ENCODE data around the gene IL32. TPM values are rescaled to one million over a fixed set of nuclear protein-coding genes. Genes with fewer than 3 reads are reported as not detected.
A peak's percentile ranks its signal among the peaks of the same experiment; 100 is the strongest.

The IL32 gene
- total RNA-seq, 1 donor from 2014 or later, result 1.4 TPM

DNA sequence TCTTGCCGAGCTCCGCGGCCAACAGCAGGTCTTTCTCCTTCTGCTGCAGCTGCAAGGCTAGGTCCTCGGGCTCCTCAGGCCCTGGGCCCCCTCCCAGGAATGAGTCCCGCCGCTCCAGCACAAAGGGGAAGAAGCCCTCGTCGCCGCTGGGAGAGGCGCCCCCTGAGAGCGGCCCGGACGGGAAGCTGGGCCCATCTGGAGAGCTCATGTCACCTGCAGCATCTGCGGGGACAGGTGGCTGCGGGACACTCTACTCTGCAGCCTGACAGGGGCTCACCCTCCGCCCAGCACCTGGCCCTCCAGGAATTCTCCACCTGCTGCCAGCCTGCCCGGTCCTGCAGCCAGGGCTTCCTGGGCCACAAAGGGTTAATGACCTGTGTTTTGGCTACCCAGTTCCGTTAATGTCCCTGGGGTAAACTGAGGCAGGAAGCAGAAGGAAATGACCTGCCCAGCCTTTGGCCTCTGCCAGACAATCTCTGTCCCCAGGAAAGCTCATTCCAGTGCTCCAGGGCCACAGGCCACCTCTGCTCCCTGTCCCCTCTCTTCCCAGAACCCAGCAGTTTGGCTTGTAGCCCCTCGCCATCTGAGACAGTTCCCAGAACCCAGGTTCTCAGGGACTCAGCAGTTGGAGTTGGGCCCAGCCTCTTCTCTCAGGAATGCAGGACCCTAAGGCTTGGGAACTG is 30.0 kb upstream of the IL32 start:
- Mint-ChIP-seq H3K4me1 (peaks cover 14% of the 10 kb centered on the region), H3K27me3 (ENCODE audit: insufficient read depth, low read depth) (peaks cover 66% of the 10 kb centered on the region), H3K9me3 (no peaks in the 10 kb centered on the region), H3K4me3 (peak overlapping the region; percentile 52), H3K36me3 (peaks cover 1% of the 10 kb centered on the region), H3K27ac (no peak overlapping the region)
- Histone ChIP-seq H3F3A (ENCODE audit: low read depth) (peaks cover 4% of the 10 kb centered on the region), H3K9ac (no peak overlapping the region), H3K27ac (no peak overlapping the region), H2AFZ (replicated peaks) (no peak overlapping the region), H3K79me2 (ENCODE audit: low read depth) (no peaks in the 10 kb centered on the region), H3K4me2 (no peak overlapping the region), H3K36me3 (no peaks in the 10 kb centered on the region), H3K4me1 (peaks cover 5% of the 10 kb centered on the region), H4K20me1 (ENCODE audit: low read depth) (peaks cover 6% of the 10 kb centered on the region), H3K4me3 (no peak overlapping the region), H3K9me3 (ENCODE audit: low read depth) (no peaks in the 10 kb centered on the region), H3K27me3 (peaks cover 84% of the 10 kb centered on the region)
- TF ChIP-seq EZH2 (IDR thresholded peaks at IDR 0.05) (no peak), EZH2phosphoT487 (IDR thresholded peaks at IDR 0.05) (no peak)
- TF ChIP-seq, protein P1, sequence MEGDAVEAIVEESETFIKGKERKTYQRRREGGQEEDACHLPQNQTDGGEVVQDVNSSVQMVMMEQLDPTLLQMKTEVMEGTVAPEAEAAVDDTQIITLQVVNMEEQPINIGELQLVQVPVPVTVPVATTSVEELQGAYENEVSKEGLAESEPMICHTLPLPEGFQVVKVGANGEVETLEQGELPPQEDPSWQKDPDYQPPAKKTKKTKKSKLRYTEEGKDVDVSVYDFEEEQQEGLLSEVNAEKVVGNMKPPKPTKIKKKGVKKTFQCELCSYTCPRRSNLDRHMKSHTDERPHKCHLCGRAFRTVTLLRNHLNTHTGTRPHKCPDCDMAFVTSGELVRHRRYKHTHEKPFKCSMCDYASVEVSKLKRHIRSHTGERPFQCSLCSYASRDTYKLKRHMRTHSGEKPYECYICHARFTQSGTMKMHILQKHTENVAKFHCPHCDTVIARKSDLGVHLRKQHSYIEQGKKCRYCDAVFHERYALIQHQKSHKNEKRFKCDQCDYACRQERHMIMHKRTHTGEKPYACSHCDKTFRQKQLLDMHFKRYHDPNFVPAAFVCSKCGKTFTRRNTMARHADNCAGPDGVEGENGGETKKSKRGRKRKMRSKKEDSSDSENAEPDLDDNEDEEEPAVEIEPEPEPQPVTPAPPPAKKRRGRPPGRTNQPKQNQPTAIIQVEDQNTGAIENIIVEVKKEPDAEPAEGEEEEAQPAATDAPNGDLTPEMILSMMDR (IDR thresholded peaks at IDR 0.05), result no peak
- no peak for DNase-seq (ENCODE audit: low spot score)

DNA sequence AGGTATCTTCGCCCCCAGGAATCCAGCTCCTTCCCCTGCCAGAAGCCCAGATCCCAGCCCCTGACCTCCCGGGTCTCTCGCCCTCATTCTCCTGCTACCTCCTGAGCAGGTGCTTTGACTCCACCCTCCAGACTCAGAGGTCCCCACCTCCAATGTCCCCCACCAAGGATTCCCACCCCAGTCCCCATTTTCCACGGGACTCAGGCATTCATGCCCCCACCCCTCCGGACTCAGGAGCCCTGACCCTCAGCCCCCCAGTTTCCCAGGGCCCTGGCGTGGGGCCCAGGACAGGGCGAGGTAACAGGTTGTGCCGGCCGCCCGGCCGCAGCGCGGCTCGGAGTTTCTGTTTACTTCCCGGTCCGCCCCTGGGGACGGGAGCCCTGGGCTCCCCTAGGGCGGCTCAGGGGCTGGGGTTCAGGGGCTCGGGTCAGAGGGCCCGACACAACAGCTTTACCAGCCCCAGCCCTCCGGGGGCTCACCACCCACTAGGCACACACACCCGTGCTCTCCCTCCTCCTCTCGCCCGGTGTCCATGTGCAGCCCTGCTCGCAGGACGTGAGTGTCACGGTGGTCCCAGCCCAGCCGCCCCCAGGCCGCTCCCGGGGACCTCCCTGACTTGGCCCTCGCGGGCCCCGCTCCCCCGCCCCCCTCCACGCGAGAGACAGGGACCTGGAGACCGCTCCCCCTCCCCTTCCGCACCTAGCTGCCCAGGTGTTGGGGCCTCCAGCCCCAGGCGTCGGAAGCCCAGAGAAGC is 29.3 kb upstream of the IL32 start:
- Histone ChIP-seq H3K9me3 (ENCODE audit: low read depth) (no peaks in the 10 kb centered on the region), H3K36me3 (no peaks in the 10 kb centered on the region), H3K27ac (no peak overlapping the region), H3K27me3 (peaks cover 90% of the 10 kb centered on the region), H3K4me1 (peaks cover 4% of the 10 kb centered on the region), H4K20me1 (ENCODE audit: low read depth) (peaks cover 3% of the 10 kb centered on the region), H3F3A (ENCODE audit: low read depth) (peaks cover 4% of the 10 kb centered on the region), H2AFZ (replicated peaks) (no peak overlapping the region), H3K79me2 (ENCODE audit: low read depth) (no peaks in the 10 kb centered on the region), H3K4me2 (peak overlapping the region; percentile 4), H3K4me3 (no peak overlapping the region), H3K9ac (no peak overlapping the region)
- peaks cover 66% of the 10 kb centered on the region for H3K27me3 Mint-ChIP-seq (ENCODE audit: insufficient read depth, low read depth)
- DNase-seq (ENCODE audit: low spot score), result no peak
- TF ChIP-seq, protein P1 (IDR thresholded peaks at IDR 0.05), result no peak
- TF ChIP-seq EZH2phosphoT487 (IDR thresholded peaks at IDR 0.05), result no peak
- no peak for TF ChIP-seq EZH2 (IDR thresholded peaks at IDR 0.05)
- no peaks in the 10 kb centered on the region for H3K9me3 Mint-ChIP-seq
- peak overlapping the region; percentile 52 for H3K4me3 Mint-ChIP-seq
- H3K4me1 Mint-ChIP-seq, result peaks cover 12% of the 10 kb centered on the region
- peaks cover 1% of the 10 kb centered on the region for H3K36me3 Mint-ChIP-seq
- no peak overlapping the region for H3K27ac Mint-ChIP-seq

DNA sequence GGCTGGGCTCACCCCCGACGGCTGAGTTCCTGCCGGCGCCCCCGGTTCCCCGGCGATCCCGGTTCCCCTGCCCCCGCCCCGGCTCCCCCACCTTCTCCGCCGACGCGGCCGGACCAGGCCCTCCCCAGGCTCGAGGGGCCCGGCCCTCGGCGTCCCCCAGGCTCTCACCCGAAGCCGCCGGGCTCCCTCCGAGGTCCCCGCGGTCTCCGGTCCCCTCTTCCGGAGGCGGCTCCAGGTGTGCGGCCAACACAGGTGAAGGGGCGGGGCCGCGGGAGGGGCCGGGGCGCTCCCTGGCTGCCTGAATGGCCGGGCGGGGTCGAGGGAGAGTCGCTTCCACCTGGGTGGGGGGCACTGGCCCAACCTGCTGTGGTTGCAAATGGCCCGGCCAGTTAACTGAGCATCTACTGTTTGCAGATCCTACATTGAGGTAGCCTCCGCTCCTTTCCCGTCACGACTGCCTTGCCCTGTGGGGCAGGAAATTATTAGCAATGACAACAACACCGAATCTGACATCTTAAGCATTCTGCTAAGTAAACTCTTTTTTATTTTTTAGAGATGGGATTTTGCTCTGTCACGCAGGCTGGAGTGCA is 28.6 kb upstream of the IL32 start, which contains the start of gene BICDL2:
Gene BICDL2 (minus strand): TSS at position 219 of the 590 bp plus-strand sequence. CDS start 1,448 bp downstream, outside the sequence.
- Mint-ChIP-seq H3K27ac (no peak within 1 kb of the TSS), H3K9me3 (no peaks in the 10 kb centered on the region), H3K36me3 (peaks cover 1% of the 10 kb centered on the region), H3K4me3 (peak within 1 kb of the TSS; percentile 63), H3K27me3 (ENCODE audit: insufficient read depth, low read depth) (peaks cover 66% of the 10 kb centered on the region), H3K4me1 (peaks cover 12% of the 10 kb centered on the region)
- Histone ChIP-seq H3K27me3 (peaks cover 96% of the 10 kb centered on the region), H3K79me2 (ENCODE audit: low read depth) (no peaks in the 10 kb centered on the region), H3K36me3 (no peaks in the 10 kb centered on the region), H3K4me3 (no peak within 1 kb of the TSS), H3K27ac (no peak within 1 kb of the TSS), H3F3A (ENCODE audit: low read depth) (no peaks in the 10 kb centered on the region), H3K9me3 (ENCODE audit: low read depth) (no peaks in the 10 kb centered on the region), H3K4me1 (no peaks in the 10 kb centered on the region), H3K4me2 (peak within 1 kb of the TSS; percentile 4), H2AFZ (replicated peaks) (no peak within 1 kb of the TSS), H3K9ac (no peak within 1 kb of the TSS), H4K20me1 (ENCODE audit: low read depth) (no peaks in the 10 kb centered on the region)
- no peak for DNase-seq (ENCODE audit: low spot score)
- TF ChIP-seq EZH2phosphoT487 (IDR thresholded peaks at IDR 0.05) (peak; percentile 98), EZH2 (IDR thresholded peaks at IDR 0.05) (peak; percentile 99)
- TF ChIP-seq, protein P1 (IDR thresholded peaks at IDR 0.05), result no peak

Data from neural progenitor cell (in vitro differentiated cells).